C4-2B (cell line): ENCODE data around the gene BTF3.
"Not testable (repeated sequence)": the region's sequence is repeated elsewhere in the genome, so short reads cannot be mapped to it uniquely, and the experiment has no call there.

Experiments
- H3K27ac ChIP-seq: fragments of 450-650 bp; 2 replicates; pipeline ENCODE4 v1.5.1; 2017
- ZFX ChIP-seq: fragments of 450-650 bp; IDR thresholded peaks from 2 replicates; pipeline ENCODE4 v1.6.1; 2017
- TF ChIP-seq, protein P1 (sequence below): fragments of 450-650 bp; conservative IDR thresholded peaks from 2 replicates; pipeline ENCODE4 v1.5.1; 2017; ENCODE audit warnings: mild to moderate bottlenecking

Gene BTF3

DNA sequence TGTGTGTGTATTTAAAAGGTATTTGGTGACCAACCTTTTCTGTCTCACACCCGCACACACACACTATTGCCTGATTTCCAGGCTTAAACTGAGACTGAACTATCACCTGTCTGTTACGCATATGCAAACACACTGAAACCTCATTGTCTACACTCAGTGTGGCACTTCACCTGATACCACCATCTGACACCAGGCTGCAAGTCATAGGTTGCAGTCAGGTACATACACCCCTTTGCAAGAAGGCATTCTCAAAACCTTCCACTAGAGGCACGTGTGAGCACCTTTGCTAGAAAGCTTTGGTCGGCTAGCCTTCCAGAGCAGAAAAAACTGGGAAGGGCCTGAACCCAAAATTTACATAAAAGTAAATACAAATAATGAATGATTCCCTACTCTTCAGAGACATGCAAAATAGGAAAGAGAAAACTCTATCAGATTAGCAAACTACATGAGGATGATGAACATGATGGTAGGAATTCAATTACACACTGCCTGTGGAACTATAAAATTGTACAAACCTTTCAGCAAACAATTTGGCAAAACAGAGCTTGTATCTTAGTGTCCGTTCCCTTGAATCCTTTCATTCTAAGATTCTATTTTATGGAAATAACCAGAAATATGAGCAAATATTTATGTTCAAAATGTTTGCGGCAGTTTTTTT lies 43.7 kb upstream of the BTF3 start:
- TF ChIP-seq ZFX: no peak
- TF ChIP-seq, protein P1, sequence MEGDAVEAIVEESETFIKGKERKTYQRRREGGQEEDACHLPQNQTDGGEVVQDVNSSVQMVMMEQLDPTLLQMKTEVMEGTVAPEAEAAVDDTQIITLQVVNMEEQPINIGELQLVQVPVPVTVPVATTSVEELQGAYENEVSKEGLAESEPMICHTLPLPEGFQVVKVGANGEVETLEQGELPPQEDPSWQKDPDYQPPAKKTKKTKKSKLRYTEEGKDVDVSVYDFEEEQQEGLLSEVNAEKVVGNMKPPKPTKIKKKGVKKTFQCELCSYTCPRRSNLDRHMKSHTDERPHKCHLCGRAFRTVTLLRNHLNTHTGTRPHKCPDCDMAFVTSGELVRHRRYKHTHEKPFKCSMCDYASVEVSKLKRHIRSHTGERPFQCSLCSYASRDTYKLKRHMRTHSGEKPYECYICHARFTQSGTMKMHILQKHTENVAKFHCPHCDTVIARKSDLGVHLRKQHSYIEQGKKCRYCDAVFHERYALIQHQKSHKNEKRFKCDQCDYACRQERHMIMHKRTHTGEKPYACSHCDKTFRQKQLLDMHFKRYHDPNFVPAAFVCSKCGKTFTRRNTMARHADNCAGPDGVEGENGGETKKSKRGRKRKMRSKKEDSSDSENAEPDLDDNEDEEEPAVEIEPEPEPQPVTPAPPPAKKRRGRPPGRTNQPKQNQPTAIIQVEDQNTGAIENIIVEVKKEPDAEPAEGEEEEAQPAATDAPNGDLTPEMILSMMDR: peak; percentile 94
- no peak overlapping the region for H3K27ac ChIP-seq

DNA sequence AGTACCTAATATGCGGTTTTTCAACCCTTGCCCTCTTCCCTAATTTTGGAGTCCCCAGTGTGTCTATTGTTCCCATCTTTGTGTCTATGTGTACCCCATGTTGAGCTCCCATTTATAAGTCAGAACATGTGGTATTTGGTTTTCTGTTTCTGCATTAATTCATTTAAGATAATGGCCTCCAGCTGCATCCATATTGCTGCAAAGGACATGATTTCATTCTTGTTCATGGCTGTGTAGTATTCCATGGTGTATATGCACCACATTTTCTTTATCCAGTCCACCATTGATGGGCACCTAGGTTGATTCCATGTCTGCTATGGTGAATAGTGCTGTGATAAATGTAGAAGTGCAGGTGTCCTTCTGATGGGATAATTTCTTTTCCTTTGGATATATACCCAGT lies 41.8 kb upstream of the BTF3 start:
- H3K27ac ChIP-seq: not testable (repeated sequence)

DNA sequence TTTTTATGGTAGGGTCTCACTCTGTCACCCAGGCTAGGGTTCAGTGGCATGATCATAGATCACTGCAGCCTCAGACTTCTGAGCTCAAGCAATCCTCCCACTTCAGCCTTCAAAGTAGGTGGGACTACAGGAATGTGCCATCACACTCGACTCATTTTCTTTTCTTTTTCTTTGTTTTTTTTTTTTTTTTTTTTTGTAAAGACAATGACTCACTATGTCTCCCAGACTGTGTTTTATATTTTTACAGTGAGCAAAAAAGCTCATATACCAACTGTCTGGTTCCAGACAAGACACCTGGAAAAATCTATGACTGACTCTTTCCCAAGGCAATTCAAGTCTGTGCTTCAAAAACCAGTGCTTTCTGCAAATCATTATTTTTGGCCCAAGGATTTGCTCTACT lies 38.9 kb upstream of the BTF3 start:
- TF ChIP-seq, protein P1: no peak
- TF ChIP-seq ZFX: no peak
- no peak overlapping the region for H3K27ac ChIP-seq

DNA sequence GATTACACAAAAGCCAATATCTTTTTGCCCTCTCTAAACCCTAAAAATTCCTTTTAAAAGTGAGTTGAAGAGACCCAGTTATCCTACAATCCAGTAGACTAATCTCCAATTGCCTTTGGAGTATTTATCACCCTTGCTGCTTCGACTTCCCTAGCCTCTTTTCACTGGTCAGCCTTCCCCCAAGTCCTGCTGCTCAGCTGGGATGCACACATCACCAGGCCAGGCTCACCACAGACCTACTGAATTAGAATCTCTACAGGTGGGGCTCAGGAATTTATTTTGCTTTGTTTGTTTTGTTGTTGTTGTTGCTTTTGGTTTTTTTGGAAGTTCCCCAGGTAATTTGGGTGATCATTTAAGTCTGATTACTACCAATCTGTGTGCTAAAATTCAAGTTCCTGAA lies 38.1 kb upstream of the BTF3 start:
- H3K27ac ChIP-seq: no peak overlapping the region
- TF ChIP-seq, protein P1: no peak
- TF ChIP-seq ZFX: no peak

DNA sequence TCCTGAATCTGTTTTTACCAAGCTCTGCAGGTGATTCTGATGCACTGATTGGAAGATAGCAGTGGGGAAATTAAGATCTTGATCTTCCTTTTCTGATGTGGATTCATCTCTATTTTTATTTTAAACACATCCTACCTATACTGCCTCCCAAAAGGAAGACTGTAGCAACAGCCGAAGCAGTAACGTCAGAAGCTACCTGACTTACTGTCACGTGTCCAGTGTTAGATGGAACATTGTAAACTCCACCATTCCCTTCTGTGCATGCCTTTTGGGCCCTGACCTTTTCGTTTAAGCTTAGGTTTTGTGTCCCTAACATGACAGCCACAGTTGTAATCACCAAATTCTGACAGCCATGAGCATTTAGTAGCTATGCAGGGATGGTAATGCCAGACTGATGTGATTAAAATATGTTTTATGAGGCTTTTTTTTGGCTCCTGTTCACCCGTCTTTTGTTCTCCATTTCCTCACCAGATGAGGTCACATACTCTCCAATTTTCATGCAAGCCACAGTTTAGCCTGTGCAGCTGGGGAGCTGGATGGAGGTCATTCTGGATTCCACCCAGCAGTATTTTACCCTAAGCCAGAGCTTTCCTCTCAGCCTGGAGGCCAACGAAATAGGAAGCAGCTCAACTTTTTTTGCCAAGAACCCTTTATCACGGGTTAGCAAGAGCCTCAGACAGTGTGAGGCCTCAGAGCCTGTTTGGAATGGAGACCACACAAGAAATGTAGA lies 34.1 kb upstream of the BTF3 start:
- H3K27ac ChIP-seq: no peak overlapping the region
- TF ChIP-seq ZFX: no peak
- TF ChIP-seq, protein P1: no peak

DNA sequence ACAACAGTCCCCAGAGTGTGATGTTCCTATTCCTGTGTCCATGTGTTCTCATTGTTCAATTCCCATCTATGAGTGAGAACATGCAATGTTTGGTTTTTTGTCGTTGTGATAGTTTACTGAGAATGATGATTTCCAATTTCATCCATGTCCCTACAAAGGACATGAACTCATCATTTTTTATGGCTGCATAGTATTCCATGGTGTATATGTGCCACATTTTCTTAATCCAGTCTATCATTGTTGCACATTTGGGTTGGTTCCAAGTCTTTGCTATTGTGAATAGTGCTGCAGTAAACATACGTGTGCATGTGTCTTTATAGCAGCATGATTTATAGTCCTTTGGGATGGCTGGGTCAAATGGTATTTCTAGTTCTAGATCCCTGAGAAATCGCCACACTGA lies 29.6 kb upstream of the BTF3 start:
- H3K27ac ChIP-seq: not testable (repeated sequence)

DNA sequence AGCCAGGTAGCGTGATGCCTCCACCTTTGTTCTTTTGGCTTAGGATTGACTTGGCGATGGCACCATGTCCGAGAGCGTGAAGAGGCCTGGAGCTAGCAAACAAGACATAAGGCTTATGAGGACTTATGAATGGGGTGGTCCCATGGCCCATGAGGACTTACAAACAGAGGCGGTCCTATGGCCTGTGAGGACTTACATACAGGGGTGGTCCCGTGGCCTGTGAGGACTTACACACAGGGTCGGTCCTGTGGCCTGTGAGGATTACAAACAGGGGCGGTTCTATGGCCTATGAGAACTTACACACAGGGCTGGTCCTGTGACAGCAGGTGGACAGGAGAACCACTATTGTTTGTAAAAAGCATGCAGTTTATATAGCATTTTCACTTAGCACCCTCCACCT lies 28.4 kb upstream of the BTF3 start:
- TF ChIP-seq, protein P1: no peak
- no peak for TF ChIP-seq ZFX

DNA sequence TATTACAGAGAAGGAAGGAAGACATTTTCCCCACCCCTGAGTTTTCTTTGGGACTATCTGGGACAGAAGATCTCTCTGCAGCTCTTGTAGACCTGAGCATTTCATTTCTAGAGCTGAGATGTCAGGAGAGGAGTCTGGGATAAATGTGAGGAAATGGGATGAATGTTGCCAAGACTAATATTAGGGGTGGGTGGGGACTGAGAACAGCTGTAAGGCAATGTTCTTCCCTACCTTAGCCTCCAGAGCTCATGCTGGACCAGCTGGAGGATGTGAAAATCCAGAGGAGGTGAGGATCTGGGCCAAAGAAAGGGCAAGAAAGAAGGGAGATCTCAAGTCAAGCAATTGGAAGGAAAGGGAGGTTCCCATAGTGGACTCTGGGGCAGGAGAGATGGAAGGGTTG lies 26.6 kb upstream of the BTF3 start:
- H3K27ac ChIP-seq: no peak overlapping the region
- TF ChIP-seq ZFX: no peak
- TF ChIP-seq, protein P1: no peak

More for the DNA sequence above, 28.4 kb upstream of the BTF3 start:
- H3K27ac ChIP-seq: no peak overlapping the region
